Upper lobe of left lung (tissue), 6 donors: ENCODE results near the gene IGSF9B. TPM values are rescaled to one million over a fixed set of nuclear protein-coding genes. Genes with fewer than 3 reads are reported as not detected.

Source experiments
- ATAC-seq, 2 donors: fragments of 200-7000 bp; cut with Tn5 transposase; one replicate each; pipeline ENCODE4 v1.9.1; 2022; ENCODE audit warnings: mild to moderate bottlenecking in 2 of 2, moderate library complexity in 2 of 2; ENCODE audit not compliant: low FRiP score in 2 of 2
- DNase-seq, 2 donors: peaks; one replicate each; pipeline ENCODE4 v3.0.0-alpha.2; 2019 to 2020
- H3K27ac ChIP-seq, 4 donors: fragments of 200-600 bp; sonication (generic); one replicate each; pipeline ENCODE4 v1.5.1; 2016 to 2019
- H3K27me3 ChIP-seq, 4 donors: fragments of 200-600 bp; sonication (generic); one replicate each; pipeline ENCODE4 v1.5.1; 2017 to 2019
- H3K36me3 ChIP-seq, 4 donors: fragments of 200-600 bp; sonication (generic); one replicate each; pipeline ENCODE4 v1.5.1; 2016 to 2019
- H3K4me1 ChIP-seq, 4 donors: fragments of 200-600 bp; sonication (generic); one replicate each; pipeline ENCODE4 v1.5.1; 2018 to 2019
- H3K4me3 ChIP-seq, 4 donors: fragments of 200-600 bp; sonication (generic); one replicate each; pipeline ENCODE4 v1.5.1; 2017 to 2019; ENCODE audit warnings: mild to moderate bottlenecking in 2 of 4, moderate library complexity in 1 of 4
- H3K9me3 ChIP-seq, 4 donors: fragments of 200-600 bp; sonication (generic); one replicate each; pipeline ENCODE4 v1.5.1; 2018 to 2019
- CTCF ChIP-seq, 6 experiments: fragments of 450-650 bp in 4 of 6; fragments of 200-600 bp in 2 of 6; sonication (generic) in 2 of 6; IDR thresholded peaks; one replicate each; pipeline ENCODE4 v1.5.1; 2016 to 2019; ENCODE audit warnings: antibody characterized with exemption in 6 of 6
- EP300 ChIP-seq, 4 donors: sonication (generic); formaldehyde crosslinking; IDR thresholded peaks; one replicate each; pipeline ENCODE4 v1.5.1; 2017; ENCODE audit warnings: antibody characterized with exemption in 4 of 4, control low read depth in 2 of 4
- POLR2A ChIP-seq, 4 donors: fragments of 450-650 bp; IDR thresholded peaks; one replicate each; pipeline ENCODE4 v1.5.1; 2016 to 2017; ENCODE audit warnings: antibody characterized with exemption in 4 of 4, mild to moderate bottlenecking in 2 of 4
- POLR2AphosphoS5 ChIP-seq, 2 donors: sonication (generic); formaldehyde crosslinking; IDR thresholded peaks; one replicate each; pipeline ENCODE4 v1.5.1; 2017; ENCODE audit warnings: antibody characterized with exemption in 2 of 2
- WGBS, 2 donors: methylation state at CpG; one replicate each; pipeline ENCODE4 v1.1.5; 2017 to 2018; 5-methylcytosine and 5-hydroxymethylcytosine counted together
- total RNA-seq, 6 donors: library from RNA; depleted of rRNA in 4 of 6; stranded (reverse); fragments of >200 nt in 4 of 6; gene quantifications; one replicate each; pipeline versions ENCODE4 v1.1.0 to v1.2.1, GENCODE V29; 2016 to 2021
- donor health status: DM: no; HTN: no; CAD: no; lungs with moderate emphysema.
- donor health status: DM: no; HTN: yes; CAD: no; lungs with severe emphysema.

IGSF9B gene
- total RNA-seq, 6 donors from 2014 or later: 1.6 to 13.6 (median 5.3) TPM

GRCh38 chr11:133966921-133967598 lies 10.3 kb upstream of the IGSF9B start:
- ATAC-seq (peak in 1 of 2 donors; percentile 50), DNase-seq (peak in 1 of 2 donors; percentile 90)
- TF ChIP-seq CTCF (IDR thresholded peaks at IDR 0.05): peak in 2 of 6 experiments; percentile 8 to 9
- no peak for TF ChIP-seq POLR2A (IDR thresholded peaks at IDR 0.05)
- 68 to 74% methylated on average over 21 to 23 of the region's 43 CpGs for WGBS, 2 donors
- peaks cover 0 to 8% (median 3%) of the 10 kb centered on the region in 4 donors for H3K4me1 ChIP-seq
- no peaks in the 10 kb centered on the region for H3K27me3 ChIP-seq
- peak overlapping the region in 1 of 4 donors; percentile 13 for H3K4me3 ChIP-seq
- H3K36me3 ChIP-seq: no peaks in the 10 kb centered on the region
- H3K9me3 ChIP-seq: no peaks in the 10 kb centered on the region
- H3K27ac ChIP-seq: no peak overlapping the region

DNA sequence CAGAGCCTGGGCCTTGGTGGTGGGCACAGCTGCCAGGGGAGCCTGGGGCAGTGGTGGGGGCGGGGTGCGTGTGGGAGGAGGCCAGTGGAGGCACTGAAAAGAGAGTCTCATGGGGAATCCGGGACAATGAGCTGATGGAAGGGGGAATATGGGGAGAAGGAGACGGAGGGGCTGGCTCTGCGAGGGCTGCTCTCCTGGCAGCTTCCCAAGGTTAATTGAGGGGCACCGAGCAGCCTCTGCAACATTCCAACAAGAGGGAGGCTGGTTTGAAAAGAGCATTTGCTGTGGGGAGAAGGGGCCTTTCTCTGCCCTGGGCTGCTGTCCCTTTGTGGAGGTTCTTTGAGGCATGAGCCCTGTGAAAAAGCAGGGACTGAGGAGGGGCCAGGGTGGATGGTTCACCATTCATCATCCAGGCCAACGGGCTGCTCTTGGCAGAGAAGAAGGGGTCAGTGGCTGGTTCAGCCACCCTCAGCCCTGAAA lies 9.4 kb upstream of the IGSF9B start:
- TF ChIP-seq POLR2A (IDR thresholded peaks at IDR 0.05): no peak
- TF ChIP-seq CTCF (IDR thresholded peaks at IDR 0.05): no peak
- TF ChIP-seq EP300 (IDR thresholded peaks at IDR 0.05): no peak
- TF ChIP-seq POLR2AphosphoS5 (IDR thresholded peaks at IDR 0.05): no peak
- H3K27me3 ChIP-seq: no peaks in the 10 kb centered on the region
- no peak overlapping the region for H3K4me3 ChIP-seq
- WGBS, 2 donors: 70 to 73% methylated on average over 7 of the region's 7 CpGs
- H3K27ac ChIP-seq: no peak overlapping the region
- H3K9me3 ChIP-seq: no peaks in the 10 kb centered on the region
- no peaks in the 10 kb centered on the region for H3K36me3 ChIP-seq
- H3K4me1 ChIP-seq: peaks cover 0 to 8% (median 3%) of the 10 kb centered on the region in 4 donors
- ATAC-seq (no peak), DNase-seq (peak in 1 of 2 donors; percentile 50)

- Histone ChIP-seq H3K9me3 (no peaks in the 10 kb centered on the region), H3K4me3 (no peak overlapping the region), H3K4me1 (peaks cover 0 to 8% (median 3%) of the 10 kb centered on the region in 4 donors), H3K27me3 (no peaks in the 10 kb centered on the region), H3K36me3 (no peaks in the 10 kb centered on the region), H3K27ac (no peak overlapping the region)
- TF ChIP-seq POLR2AphosphoS5 (IDR thresholded peaks at IDR 0.05) (peak in 1 of 2 donors; percentile 28), EP300 (IDR thresholded peaks at IDR 0.05) (no peak), CTCF (IDR thresholded peaks at IDR 0.05) (no peak), POLR2A (IDR thresholded peaks at IDR 0.05) (no peak)
- ATAC-seq (peak; percentile 54 to 82), DNase-seq (peak in 1 of 2 donors; percentile 72)
- WGBS, 2 donors: 59 to 60% methylated on average over 10 of the region's 10 CpGs
These were observed 8.3 kb upstream of the IGSF9B start for GRCh38 chr11:133965031-133965601.

DNA sequence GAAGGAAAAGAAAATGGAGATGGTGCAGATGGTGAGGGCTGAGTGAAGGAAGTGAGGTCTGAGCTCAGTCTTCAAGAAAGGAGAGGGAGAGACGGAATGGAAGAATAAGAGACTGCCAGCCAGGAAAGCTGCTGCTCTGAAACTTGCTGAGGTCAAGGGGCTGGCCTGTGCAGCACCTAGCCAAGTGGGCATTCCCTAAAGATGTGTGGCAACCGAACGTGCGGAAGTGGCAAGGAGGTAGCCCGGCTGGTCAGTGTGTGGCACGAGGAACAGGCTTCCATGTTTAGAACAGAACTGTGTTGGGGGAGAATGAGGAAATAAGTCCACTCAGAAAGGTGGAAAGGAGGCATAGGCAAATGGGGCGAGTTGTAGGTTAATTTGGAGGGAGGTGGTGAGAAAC lies 7.6 kb upstream of the IGSF9B start:
- H3K9me3 ChIP-seq: no peaks in the 10 kb centered on the region
- peaks cover 0 to 8% (median 3%) of the 10 kb centered on the region in 4 donors for H3K4me1 ChIP-seq
- ATAC-seq: no peak
- TF ChIP-seq CTCF (IDR thresholded peaks at IDR 0.05) (no peak), POLR2A (IDR thresholded peaks at IDR 0.05) (no peak), POLR2AphosphoS5 (IDR thresholded peaks at IDR 0.05) (no peak), EP300 (IDR thresholded peaks at IDR 0.05) (no peak)
- H3K36me3 ChIP-seq: no peaks in the 10 kb centered on the region
- WGBS, 2 donors: 85 to 86% methylated on average over 7 of the region's 7 CpGs
- no peak for DNase-seq
- no peak overlapping the region for H3K4me3 ChIP-seq
- H3K27ac ChIP-seq: no peak overlapping the region
- no peaks in the 10 kb centered on the region for H3K27me3 ChIP-seq
